ENCODE results near the gene ENPP1.

GRCh38 chr6:131846905-131847304 lies 39.1 kb downstream of the ENPP1 start:
- TF ChIP-seq POLR2A (IDR thresholded peaks at IDR 0.05), result no peak
- TF ChIP-seq, protein P1, sequence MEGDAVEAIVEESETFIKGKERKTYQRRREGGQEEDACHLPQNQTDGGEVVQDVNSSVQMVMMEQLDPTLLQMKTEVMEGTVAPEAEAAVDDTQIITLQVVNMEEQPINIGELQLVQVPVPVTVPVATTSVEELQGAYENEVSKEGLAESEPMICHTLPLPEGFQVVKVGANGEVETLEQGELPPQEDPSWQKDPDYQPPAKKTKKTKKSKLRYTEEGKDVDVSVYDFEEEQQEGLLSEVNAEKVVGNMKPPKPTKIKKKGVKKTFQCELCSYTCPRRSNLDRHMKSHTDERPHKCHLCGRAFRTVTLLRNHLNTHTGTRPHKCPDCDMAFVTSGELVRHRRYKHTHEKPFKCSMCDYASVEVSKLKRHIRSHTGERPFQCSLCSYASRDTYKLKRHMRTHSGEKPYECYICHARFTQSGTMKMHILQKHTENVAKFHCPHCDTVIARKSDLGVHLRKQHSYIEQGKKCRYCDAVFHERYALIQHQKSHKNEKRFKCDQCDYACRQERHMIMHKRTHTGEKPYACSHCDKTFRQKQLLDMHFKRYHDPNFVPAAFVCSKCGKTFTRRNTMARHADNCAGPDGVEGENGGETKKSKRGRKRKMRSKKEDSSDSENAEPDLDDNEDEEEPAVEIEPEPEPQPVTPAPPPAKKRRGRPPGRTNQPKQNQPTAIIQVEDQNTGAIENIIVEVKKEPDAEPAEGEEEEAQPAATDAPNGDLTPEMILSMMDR (IDR thresholded peaks at IDR 0.05), result no peak
